GM12892 (cell line): ENCODE results near the gene BCORL1.

Source experiments
- POLR2A ChIP-seq: IDR thresholded peaks from 2 replicates; pipeline ENCODE4 v1.6.1; 2011; ENCODE audit warnings: low read depth, low read length, control low read depth
- POLR2AphosphoS5 ChIP-seq: IDR thresholded peaks from 2 replicates; pipeline ENCODE4 v1.6.1; 2011; ENCODE audit warnings: low read depth, low read length, control low read depth
- TAF1 ChIP-seq: IDR thresholded peaks from 2 replicates; pipeline ENCODE4 v1.6.1; 2011; ENCODE audit warnings: low read depth, mild to moderate bottlenecking, control low read depth, low read length, borderline replicate concordance

- TF ChIP-seq POLR2A = no peak
- TF ChIP-seq TAF1 = no peak
- TF ChIP-seq POLR2AphosphoS5 = no peak
These were observed 68.9 kb downstream of the BCORL1 start for GRCh38 chrX:130051176-130051845.
